HG02885 (cell line): ENCODE data around the gene ELMOD2.

Experiments used
- ATAC-seq: cut with Tn5 transposase; IDR thresholded peaks from one replicate; pipeline ENCODE4 v1.9.1; 2021; ENCODE audit warnings: mild to moderate bottlenecking; ENCODE audit not compliant: unreplicated experiment, poor library complexity

Gene ELMOD2

DNA sequence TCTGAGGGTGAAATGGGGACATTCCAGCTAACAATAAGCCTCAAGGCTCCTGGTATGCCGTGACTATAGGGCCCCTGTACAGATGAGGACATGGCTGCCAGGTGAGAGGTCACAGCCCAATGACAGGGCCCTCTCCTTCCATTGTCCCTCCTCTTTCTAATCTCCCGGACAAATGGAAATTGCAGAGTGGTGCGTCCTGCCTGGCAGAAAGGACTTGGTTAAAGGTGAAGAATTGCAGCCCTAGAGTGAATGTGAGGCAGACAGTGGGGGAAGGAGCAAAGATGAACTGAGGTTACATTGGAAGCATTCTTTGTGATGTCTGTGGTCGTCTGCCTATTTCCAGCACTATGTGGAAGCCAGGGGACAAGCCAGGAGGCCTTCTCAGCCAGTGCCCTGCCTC lies 51.5 kb downstream of the ELMOD2 start:
- ATAC-seq: no peak

DNA sequence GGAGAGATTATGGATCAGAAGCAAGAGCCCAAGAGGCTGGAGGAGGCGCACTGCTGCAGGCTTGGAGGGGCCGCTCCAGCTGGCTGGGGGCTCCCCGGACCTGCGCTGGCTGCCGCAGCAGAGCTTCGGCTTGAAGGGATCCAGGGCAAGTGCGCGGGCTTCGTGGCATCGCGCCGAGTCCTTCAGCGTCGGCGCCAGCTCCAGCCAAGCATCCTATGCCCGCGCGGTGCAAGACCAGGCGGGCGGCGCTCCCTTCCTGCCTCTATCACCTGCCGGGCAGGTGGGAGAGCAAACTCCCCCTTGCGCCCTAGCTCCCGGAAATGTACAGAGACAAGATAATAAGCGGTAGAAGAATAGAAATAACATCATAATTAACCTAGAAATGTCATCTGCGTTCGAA lies 55.3 kb downstream of the ELMOD2 start:
- ATAC-seq: no peak

DNA sequence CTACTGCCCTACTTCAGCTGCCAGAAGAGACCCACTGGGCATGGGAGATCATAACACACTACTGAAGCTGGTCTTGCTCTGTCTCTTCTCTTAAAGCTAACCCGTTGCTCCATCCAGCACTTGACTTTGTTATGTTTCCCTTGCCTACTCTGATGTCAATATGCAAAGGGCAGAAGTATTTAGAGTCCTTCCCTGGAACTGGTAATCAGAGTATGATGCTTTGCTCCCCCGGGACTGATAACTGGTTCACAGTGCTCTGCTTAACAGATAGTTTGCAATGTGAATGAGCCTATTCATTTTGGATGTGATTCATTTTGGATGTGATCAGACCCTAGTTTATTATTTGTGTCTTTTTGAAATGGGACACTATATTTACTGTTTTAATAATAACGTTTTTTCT lies 57.1 kb downstream of the ELMOD2 start:
- ATAC-seq: no peak

DNA sequence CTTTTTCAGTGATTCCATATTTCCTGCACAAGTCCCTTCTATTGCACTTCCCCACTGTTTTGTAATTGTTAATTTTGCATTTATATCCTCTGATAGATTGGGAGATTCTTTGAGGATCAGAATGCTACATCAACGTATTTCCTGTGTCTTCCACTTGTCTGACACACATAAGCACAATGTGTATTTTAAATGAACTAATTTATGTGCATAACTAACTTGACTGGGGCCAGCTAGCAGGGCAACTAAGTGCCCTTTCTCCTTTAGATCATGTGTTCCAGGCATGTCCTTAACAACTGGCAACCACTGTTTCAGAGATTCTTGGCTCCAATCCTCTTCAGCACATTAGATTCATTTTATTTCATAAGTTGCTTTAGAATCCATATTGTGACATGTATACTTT lies 60.5 kb downstream of the ELMOD2 start:
- no peak for ATAC-seq

DNA sequence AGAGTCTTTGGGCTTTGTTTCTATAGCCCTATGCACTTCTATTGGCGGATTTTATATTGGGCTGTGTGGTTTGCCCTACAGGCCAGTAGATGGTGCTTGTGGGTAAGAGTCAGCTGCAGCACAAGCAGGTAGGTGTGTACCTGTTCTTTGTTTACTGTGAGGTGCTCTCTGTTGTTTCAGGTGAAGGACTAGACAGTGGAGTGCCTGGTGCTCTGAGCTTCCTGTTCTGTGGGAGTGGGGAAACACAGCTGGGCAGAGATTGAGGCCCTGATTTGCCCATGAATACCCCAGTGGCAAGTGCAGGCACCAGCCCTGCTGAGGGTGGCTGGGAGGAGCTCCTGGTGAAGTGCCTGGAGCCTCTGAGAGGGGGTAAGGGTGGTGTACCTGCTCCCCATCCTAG lies 71.1 kb downstream of the ELMOD2 start:
- peak; percentile 90 for ATAC-seq

DNA sequence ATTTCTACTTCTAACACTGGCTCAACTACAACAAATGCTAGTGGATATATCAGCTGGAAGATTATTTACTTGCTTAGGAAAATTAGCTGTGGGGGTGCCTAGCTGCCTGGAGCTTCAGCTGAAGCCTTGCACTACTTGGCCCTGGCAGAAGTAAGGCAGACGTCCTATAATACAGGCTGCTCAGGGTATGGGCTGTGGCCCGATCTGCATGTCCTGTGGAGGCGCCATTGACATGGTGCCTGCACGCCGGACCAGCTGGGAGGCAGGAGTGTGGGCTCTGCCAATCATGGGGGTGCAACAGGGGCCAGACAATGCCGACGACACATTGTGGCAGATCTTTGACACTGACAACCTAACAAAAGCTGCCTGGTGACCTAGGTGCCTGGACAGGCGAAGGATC lies 76.4 kb downstream of the ELMOD2 start:
- ATAC-seq: no peak

DNA sequence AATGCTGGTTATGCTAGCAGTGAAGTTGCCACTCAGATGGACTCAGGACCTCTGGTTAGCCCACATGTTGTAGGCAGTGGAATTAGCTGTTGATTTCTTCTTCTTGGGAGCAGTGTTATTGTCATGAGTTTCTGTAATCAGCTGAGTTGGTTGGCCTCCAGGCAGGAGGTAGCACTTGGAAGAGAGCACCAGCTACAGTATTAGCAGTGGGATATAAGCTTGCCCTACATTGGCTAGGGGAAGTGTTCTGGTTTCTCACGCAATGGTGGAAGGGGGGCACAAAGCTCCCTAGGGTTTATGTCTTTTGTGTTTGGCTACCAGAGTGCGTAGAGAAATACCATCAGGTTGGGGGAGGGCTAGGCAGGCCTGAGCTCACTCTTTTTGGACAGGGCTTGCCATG lies 78.7 kb downstream of the ELMOD2 start:
- ATAC-seq: no peak

DNA sequence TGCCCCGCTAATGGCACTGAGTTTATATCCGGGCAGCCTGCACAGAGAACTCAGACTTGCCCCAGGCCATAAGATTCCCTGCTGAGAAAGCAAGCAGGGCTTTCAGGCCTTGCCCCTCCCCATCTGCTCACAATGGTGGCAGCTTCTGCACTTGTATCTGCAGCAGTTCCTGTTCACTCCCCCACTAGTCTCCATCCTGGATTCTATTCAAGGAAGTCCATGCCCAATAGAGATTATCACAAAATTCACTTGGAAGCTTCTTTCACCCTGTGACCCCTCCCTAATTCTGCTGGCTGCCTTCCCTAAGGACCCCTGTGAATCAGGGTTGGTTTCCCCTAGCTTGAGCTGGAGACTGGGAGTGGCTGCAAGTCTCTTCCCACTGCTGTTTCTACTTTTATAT lies 79.3 kb downstream of the ELMOD2 start:
- ATAC-seq: no peak
